Bronchial epithelial cell (primary cell): ENCODE measurements around the gene TIE1. TPM values are rescaled to one million over a fixed set of nuclear protein-coding genes. Genes with fewer than 3 reads are reported as not detected.
A peak's percentile ranks its signal among the peaks of the same experiment; 100 is the strongest.

Source experiments
- DNase-seq: peaks from one replicate; pipeline ENCODE4 v3.0.0-alpha.2; 2010; ENCODE audit warnings: low read depth
- FAIRE-seq: peaks from 2 replicates; lab custom pipeline; 2011; peaks lifted over from hg19 to GRCh38; lab: Jason Lieb, UNC
- H3K27me3 ChIP-seq: 2 replicates; pipeline ENCODE4 v1.5.1; 2011; ENCODE audit warnings: low read length; ENCODE audit not compliant: control insufficient read depth, insufficient read depth
- H3K36me3 ChIP-seq: 2 replicates; pipeline ENCODE4 v1.5.1; 2011; ENCODE audit warnings: low read length; ENCODE audit not compliant: control insufficient read depth, insufficient read depth
- H3K4me3 ChIP-seq: 2 replicates; pipeline ENCODE4 v1.5.1; 2011; ENCODE audit warnings: mild to moderate bottlenecking, low read depth, low read length, control low read depth
- CTCF ChIP-seq: IDR thresholded peaks from 2 replicates; pipeline ENCODE4 v1.5.1; 2011; ENCODE audit warnings: mild to moderate bottlenecking, moderate library complexity, low read length, control low read depth, inconsistent platforms; ENCODE audit not compliant: insufficient read depth, severe bottlenecking
- total RNA-seq: library from RNA; depleted of rRNA; stranded (reverse); fragments of >200 nt; gene quantifications from 2 replicates; pipeline ENCODE4 v1.2.1, GENCODE V29; 2014

The TIE1 gene
- total RNA-seq, 1 donor from 2014 or later = 0.53 TPM

DNA sequence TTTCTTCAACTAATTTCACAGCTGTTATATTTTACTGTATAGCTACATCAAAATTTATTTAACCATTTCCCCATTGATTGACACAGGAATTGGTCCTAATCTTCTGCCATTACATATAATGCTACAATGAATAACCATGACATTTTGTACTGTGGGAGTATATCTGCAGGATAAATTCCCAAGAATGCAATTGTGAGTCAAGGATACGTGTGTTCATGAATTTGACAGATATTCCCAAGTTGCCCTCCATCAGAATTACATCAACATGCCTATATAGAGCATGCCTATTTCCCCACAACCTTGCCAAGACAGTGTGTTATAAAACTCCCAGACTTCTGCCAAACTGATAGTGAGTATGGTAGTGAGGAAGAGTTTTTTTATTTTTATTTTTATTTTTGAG, 2.7 kb upstream of the TIE1 start:
- Histone ChIP-seq H3K36me3 (no peaks in the 10 kb centered on the region), H3K4me3 (no peak overlapping the region), H3K27me3 (no peaks in the 10 kb centered on the region)
- TF ChIP-seq CTCF = no peak
- FAIRE-seq (no peak), DNase-seq (no peak)

GRCh38 chr1:43299101-43299500, 1.7 kb upstream of the TIE1 start:
- FAIRE-seq (no peak), DNase-seq (no peak)
- Histone ChIP-seq H3K36me3 (no peaks in the 10 kb centered on the region), H3K27me3 (no peaks in the 10 kb centered on the region), H3K4me3 (no peak overlapping the region)
- TF ChIP-seq CTCF = no peak

- DNase-seq (no peak), FAIRE-seq (no peak)
- Histone ChIP-seq H3K4me3 (no peak overlapping the region), H3K27me3 (no peaks in the 10 kb centered on the region), H3K36me3 (no peaks in the 10 kb centered on the region)
- TF ChIP-seq CTCF = no peak
Measured at GRCh38 chr1:43302201-43302600, 1.4 kb downstream of the TIE1 start.

DNA sequence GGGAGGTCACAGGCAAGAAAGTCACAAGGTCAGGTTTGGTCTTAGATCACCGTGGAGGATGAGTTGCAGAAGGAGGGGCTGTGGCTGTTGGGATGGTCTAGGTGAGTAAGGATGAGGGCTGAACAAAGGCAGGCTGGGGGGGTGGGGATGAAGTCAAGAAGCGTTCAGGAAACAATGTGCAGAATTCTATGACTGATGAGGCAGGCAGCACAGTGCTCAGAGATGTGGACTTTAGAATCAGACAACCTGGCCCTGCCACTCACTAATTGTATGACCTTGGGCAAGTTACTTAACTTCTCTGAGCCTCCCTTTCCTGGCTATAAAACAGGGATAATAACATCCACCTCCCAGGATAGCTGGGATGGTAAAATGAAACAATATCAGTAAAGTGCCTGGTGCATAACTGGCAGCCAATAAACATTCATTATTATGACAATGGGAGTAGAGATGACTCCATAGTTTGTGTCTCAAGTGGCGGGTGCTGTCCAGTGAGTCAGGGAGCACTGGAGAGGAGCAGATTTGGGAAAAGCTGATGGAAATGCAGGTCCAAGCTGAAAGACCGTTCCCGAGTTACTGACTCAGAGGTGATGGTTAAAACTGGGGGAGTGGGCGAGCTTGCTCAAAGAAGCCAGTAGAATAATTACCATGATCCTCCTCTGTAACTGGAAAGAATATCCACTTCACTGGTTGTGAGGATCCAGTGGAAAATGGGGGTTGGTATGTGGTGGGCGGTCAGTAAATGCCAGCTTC, 2.1 kb downstream of the TIE1 start:
- peak; percentile 96 for FAIRE-seq
- no peak for DNase-seq
- TF ChIP-seq CTCF = no peak
- Histone ChIP-seq H3K36me3 (no peaks in the 10 kb centered on the region), H3K4me3 (no peak overlapping the region), H3K27me3 (no peaks in the 10 kb centered on the region)

DNA sequence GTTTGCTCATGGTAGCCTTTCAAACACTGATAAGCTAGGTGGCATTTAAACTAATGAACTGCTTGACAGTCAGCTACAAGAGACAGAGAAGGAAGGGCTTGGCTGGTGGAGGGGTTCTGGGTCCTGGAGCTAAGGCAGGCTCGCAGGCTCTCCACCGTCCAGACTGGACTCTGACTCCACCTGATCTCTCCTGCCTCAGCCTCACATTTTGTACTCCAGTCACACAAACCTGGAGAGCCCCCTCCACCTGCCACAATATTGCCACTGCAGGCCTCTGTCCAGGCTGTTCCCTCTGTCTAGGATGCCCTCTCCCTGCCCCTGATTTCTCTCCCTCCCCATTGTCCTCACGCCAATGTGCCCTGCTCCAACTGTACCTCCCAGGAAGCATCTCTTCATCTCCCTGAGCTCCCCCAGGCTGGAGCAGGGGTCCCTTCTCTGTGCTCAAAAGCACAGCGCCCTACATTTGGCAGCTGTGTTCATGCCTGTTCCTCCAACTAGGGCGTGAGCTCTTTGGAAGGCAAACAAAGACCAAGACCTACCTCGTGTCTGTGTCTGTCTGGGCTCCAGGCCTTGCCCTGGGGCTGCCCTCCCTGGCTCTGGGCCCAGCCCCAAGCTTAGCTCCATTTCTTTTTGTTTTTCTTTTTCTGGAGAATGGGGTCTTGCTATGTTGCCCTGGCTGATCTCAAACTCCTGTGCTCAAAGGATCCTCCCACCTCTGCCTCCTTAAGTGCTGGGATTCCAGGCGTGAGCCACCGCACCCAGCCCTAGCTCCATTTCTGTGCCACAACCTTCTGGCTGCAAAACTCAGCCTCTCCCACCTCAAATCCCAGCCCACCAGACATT, 2.9 kb downstream of the TIE1 start:
- FAIRE-seq = no peak

More for the DNA sequence above, 2.9 kb downstream of the TIE1 start:
- no peak for TF ChIP-seq CTCF
- no peak overlapping the region for H3K4me3 ChIP-seq
- no peaks in the 10 kb centered on the region for H3K36me3 ChIP-seq
- no peaks in the 10 kb centered on the region for H3K27me3 ChIP-seq
- DNase-seq = no peak
